ENCODE measurements around the gene REEP6. TPM values are rescaled to one million over a fixed set of nuclear protein-coding genes. Genes with fewer than 3 reads are reported as not detected.

The REEP6 gene
- total and polyA plus RNA-seq, 4 donors: 16.4 to 449 (median 201) TPM

DNA sequence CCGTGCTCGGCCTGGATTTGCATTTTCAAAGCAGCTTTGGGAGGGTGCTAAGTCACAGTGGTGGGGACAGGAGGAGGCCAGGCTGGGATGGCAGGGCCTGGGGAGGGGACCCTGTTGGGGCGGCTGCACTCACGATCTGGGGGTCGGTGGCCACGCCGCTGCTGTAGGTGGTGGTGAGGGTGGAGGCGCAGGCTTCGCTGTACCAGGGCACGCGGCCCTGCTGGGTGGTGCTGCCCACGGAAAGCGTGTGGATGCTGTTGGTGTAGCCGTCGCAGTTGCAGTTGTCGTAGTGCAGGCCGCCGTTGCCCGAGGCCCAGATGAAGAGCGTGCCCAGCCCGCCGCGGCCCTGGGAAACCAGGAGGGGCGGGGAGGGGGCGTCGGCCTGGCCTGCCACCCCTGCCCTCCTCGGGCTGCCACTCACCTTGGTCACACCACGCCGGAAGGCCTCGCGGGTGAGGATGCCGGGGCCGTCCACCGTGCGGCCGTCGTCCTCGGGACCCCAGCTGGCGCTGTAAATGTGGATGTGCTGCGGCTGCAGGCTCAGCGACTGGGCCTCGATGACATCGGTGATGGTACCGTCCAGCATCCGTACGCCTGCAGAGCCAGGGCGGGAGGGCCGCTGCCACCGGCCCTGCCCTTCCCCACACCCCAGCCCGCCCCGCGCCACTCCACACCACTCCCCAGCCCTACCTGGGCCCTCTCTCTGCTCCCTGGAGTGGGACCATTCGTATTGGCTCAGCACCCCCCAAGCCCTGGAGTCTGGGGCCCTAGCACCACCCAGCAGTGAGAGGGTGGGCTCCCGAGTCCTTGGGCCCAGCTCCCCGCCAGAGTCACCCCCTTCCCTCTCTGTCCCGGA lies 4.0 kb upstream of the REEP6 start:
- WGBS: 96% methylated on average over 56 of the region's 56 CpGs
- Histone ChIP-seq H3K4me1 (ENCODE audit: control insufficient read depth in 4 of 4, insufficient read depth in 4 of 4, low read length in 3 of 4) (peaks cover 3 to 12% (median 7%) of the 10 kb centered on the region in 4 donors), H3K27ac (ENCODE audit: low read depth in 1 of 2, low read length in 2 of 2) (no peak overlapping the region), H3K27me3 (ENCODE audit: control insufficient read depth in 4 of 4, insufficient read depth in 4 of 4, low read length in 3 of 4) (no peaks in the 10 kb centered on the region), H3K4me3 (ENCODE audit: low read depth in 1 of 3, low read length in 3 of 3) (no peak overlapping the region), H3K9ac (ENCODE audit: low read depth in 1 of 2, low read length in 2 of 2) (no peak overlapping the region), H3K36me3 (ENCODE audit: control insufficient read depth in 4 of 4, insufficient read depth in 3 of 4, low read depth in 1 of 4, low read length in 3 of 4) (no peaks in the 10 kb centered on the region), H3K9me3 (ENCODE audit: control insufficient read depth in 4 of 4, low read length in 3 of 4) (no peaks in the 10 kb centered on the region)
- no peak for DNase-seq (ENCODE audit: low spot score)
- TF ChIP-seq, protein P1, sequence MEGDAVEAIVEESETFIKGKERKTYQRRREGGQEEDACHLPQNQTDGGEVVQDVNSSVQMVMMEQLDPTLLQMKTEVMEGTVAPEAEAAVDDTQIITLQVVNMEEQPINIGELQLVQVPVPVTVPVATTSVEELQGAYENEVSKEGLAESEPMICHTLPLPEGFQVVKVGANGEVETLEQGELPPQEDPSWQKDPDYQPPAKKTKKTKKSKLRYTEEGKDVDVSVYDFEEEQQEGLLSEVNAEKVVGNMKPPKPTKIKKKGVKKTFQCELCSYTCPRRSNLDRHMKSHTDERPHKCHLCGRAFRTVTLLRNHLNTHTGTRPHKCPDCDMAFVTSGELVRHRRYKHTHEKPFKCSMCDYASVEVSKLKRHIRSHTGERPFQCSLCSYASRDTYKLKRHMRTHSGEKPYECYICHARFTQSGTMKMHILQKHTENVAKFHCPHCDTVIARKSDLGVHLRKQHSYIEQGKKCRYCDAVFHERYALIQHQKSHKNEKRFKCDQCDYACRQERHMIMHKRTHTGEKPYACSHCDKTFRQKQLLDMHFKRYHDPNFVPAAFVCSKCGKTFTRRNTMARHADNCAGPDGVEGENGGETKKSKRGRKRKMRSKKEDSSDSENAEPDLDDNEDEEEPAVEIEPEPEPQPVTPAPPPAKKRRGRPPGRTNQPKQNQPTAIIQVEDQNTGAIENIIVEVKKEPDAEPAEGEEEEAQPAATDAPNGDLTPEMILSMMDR (IDR thresholded peaks at IDR 0.05; ENCODE audit: low read depth, low read length, missing input control): no peak
- TF ChIP-seq HNF4G (IDR thresholded peaks at IDR 0.05) (no peak), HNF4A (conservative IDR thresholded peaks at IDR 0.05) (no peak), EGR1 (IDR thresholded peaks at IDR 0.05; ENCODE audit: low read depth in 2 of 2) (no peak), MAX (IDR thresholded peaks at IDR 0.05) (no peak), FOXA2 (IDR thresholded peaks at IDR 0.05) (no peak), TAF1 (conservative IDR thresholded peaks at IDR 0.05) (no peak), SP1 (IDR thresholded peaks at IDR 0.05) (no peak), GABPA (IDR thresholded peaks at IDR 0.05 in 1 of 2, conservative IDR thresholded peaks at IDR 0.05 in 1 of 2) (no peak), RAD21 (IDR thresholded peaks at IDR 0.05) (no peak), JUND (IDR thresholded peaks at IDR 0.05) (no peak), FOXA1 (IDR thresholded peaks at IDR 0.05) (no peak), NR2F2 (IDR thresholded peaks at IDR 0.05) (no peak), ATF3 (IDR thresholded peaks at IDR 0.05) (no peak), YY1 (IDR thresholded peaks at IDR 0.05) (no peak), REST (IDR thresholded peaks at IDR 0.05) (no peak), RXRA (IDR thresholded peaks at IDR 0.05) (no peak)
- TF ChIP-seq, protein P2, sequence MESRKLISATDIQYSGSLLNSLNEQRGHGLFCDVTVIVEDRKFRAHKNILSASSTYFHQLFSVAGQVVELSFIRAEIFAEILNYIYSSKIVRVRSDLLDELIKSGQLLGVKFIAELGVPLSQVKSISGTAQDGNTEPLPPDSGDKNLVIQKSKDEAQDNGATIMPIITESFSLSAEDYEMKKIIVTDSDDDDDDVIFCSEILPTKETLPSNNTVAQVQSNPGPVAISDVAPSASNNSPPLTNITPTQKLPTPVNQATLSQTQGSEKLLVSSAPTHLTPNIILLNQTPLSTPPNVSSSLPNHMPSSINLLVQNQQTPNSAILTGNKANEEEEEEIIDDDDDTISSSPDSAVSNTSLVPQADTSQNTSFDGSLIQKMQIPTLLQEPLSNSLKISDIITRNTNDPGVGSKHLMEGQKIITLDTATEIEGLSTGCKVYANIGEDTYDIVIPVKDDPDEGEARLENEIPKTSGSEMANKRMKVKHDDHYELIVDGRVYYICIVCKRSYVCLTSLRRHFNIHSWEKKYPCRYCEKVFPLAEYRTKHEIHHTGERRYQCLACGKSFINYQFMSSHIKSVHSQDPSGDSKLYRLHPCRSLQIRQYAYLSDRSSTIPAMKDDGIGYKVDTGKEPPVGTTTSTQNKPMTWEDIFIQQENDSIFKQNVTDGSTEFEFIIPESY (IDR thresholded peaks at IDR 0.05): no peak
